PFSK-1 (cell line): ENCODE measurements around the gene STK31.

Experiments used
- FOXP2 ChIP-seq: optimal IDR thresholded peaks from 2 replicates; pipeline ENCODE3; 2011; ENCODE audit warnings: borderline replicate concordance, control low read depth, inconsistent platforms; ENCODE audit not compliant: insufficient read depth; ENCODE audit errors: extremely low read length, extremely low read depth
- POLR2AphosphoS5 ChIP-seq: IDR thresholded peaks from 2 replicates; pipeline ENCODE4 v1.6.1; 2012; ENCODE audit warnings: low read depth, mild to moderate bottlenecking, control low read depth, low read length, moderate library complexity
- SIN3A ChIP-seq: IDR thresholded peaks from 2 replicates; pipeline ENCODE4 v1.6.1; 2012; ENCODE audit warnings: mild to moderate bottlenecking, low read length, moderate library complexity, borderline replicate concordance; ENCODE audit not compliant: insufficient read depth
- TAF1 ChIP-seq: IDR thresholded peaks from 2 replicates; pipeline ENCODE4 v1.6.1; 2012; ENCODE audit warnings: low read length, control low read depth, borderline replicate concordance; ENCODE audit not compliant: insufficient read depth
- TF ChIP-seq, protein P1 (sequence below), 2 experiments: IDR thresholded peaks; 2 replicates each; pipeline versions ENCODE4 v1.6.1 to v1.8.0; 2011 to 2012; ENCODE audit warnings: low read depth in 2 of 2, low read length in 2 of 2, control low read depth in 1 of 2, inconsistent platforms in 1 of 2, mild to moderate bottlenecking in 1 of 2, moderate library complexity in 1 of 2; ENCODE audit not compliant: insufficient read depth in 1 of 2

The STK31 gene

DNA sequence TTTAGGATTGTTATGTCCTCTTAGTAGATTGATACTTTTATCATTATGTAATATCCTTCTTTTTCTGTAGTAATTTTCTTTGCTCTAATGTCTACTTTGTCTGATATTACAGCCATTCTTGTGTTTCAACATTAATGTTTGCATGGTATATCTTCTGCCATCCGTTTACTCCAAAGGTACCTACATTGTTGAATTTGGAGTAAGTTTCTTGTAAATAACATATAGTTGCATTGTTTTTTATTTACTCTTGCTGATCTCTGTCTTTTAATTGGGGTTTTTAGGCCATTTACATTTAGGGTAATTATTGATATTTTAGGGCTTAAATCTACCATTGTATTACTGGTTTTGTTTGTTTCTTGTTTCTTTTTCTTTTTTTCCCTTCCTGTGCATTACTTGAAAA, 100.1 kb downstream of the STK31 start:
- TF ChIP-seq POLR2AphosphoS5 (no peak), TAF1 (no peak), SIN3A (no peak), FOXP2 (no peak)
- TF ChIP-seq, protein P1, sequence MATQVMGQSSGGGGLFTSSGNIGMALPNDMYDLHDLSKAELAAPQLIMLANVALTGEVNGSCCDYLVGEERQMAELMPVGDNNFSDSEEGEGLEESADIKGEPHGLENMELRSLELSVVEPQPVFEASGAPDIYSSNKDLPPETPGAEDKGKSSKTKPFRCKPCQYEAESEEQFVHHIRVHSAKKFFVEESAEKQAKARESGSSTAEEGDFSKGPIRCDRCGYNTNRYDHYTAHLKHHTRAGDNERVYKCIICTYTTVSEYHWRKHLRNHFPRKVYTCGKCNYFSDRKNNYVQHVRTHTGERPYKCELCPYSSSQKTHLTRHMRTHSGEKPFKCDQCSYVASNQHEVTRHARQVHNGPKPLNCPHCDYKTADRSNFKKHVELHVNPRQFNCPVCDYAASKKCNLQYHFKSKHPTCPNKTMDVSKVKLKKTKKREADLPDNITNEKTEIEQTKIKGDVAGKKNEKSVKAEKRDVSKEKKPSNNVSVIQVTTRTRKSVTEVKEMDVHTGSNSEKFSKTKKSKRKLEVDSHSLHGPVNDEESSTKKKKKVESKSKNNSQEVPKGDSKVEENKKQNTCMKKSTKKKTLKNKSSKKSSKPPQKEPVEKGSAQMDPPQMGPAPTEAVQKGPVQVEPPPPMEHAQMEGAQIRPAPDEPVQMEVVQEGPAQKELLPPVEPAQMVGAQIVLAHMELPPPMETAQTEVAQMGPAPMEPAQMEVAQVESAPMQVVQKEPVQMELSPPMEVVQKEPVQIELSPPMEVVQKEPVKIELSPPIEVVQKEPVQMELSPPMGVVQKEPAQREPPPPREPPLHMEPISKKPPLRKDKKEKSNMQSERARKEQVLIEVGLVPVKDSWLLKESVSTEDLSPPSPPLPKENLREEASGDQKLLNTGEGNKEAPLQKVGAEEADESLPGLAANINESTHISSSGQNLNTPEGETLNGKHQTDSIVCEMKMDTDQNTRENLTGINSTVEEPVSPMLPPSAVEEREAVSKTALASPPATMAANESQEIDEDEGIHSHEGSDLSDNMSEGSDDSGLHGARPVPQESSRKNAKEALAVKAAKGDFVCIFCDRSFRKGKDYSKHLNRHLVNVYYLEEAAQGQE (IDR thresholded peaks at IDR 0.05; ENCODE audit: insufficient read depth in 1 of 2, low read depth in 2 of 2, low read length in 2 of 2): no peak

DNA sequence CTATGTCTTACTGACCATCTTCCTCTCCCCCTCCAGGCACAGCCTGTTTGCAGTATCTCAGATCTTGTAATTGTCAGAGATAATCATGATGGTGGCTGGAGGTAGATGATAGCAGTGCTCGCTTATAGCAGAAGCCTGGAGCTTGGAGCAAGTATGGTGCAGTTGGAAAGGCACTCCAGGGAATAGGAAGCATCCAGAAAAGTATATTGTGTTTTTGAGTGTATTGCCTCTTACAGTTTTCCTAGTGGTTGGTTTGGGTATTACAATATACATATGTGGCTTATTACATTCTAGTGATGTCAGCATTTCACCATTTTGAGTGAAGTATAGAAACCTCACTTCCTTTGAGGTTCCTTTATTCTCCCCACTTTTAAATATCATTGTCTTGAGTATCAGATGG, 101.5 kb downstream of the STK31 start:
- TF ChIP-seq, protein P1 (IDR thresholded peaks at IDR 0.05; ENCODE audit: insufficient read depth in 1 of 2, low read depth in 2 of 2, low read length in 2 of 2): no peak
- TF ChIP-seq TAF1 (no peak), POLR2AphosphoS5 (no peak), FOXP2 (no peak), SIN3A (no peak)

DNA sequence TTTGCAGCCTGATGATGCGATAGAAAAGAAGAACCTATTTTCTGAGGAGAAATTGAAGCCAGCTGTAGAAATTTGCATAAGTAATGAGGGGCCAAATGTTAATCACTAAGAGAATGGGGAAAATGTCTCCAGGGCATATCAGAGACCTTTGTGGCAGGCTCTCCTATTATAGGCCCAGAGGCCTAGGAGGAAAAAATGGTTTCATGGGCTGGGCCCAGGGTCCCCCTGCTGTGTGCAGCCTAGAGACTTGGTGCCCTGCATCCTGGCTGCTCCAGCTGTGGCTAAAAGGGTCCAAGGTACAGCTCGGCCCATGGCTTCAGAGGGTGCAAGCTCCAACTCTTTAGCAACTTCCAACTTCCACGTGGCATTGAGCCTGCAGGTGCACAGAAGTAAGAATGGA, 123.4 kb downstream of the STK31 start:
- TF ChIP-seq FOXP2: no peak
- no peak for TF ChIP-seq SIN3A
- TF ChIP-seq POLR2AphosphoS5: no peak
- TF ChIP-seq, protein P1 (IDR thresholded peaks at IDR 0.05; ENCODE audit: insufficient read depth in 1 of 2, low read depth in 2 of 2, low read length in 2 of 2): no peak
- TF ChIP-seq TAF1: no peak

DNA sequence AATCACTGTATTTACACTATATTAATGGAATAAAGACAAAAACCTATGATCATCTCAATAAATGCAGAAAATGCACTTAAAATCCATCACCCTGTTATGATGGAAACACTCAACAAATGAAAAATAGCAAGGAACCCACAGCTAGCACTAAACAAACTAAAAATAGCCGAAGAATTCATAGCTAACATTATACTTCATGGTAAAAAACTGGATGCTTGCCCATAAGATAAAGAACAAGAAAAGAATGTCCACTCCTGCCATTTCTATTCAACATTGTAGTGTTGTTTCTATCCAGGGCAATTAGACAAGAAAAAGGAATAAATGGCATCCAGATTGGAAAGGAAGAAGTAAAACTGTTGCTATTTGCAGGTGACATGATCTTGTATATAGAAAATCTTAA, 142.1 kb downstream of the STK31 start:
- TF ChIP-seq FOXP2: no peak
- TF ChIP-seq POLR2AphosphoS5: no peak
- no peak for TF ChIP-seq SIN3A
- TF ChIP-seq, protein P1 (IDR thresholded peaks at IDR 0.05; ENCODE audit: insufficient read depth in 1 of 2, low read depth in 2 of 2, low read length in 2 of 2): no peak
- TF ChIP-seq TAF1: no peak

DNA sequence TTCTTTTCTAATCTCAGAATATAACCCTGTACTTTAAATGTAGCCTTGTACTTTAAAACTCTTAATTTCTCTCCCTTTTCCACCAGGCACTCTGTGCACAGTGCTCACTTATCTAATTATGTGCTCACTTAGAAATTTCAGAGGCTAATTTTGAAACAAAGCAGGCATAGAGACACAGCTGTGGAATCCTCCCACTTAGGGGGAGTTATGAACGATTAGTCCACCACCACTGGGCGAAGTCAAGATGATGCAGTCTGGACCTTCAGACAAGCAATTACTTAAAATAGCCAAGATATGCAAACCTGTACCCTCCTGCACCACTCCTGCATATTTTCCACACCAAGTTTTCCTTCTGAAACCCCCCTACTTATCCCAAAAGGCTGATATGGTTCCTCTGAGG, 143.0 kb downstream of the STK31 start:
- TF ChIP-seq POLR2AphosphoS5 (no peak), TAF1 (no peak), SIN3A (no peak), FOXP2 (no peak)
- TF ChIP-seq, protein P1 (IDR thresholded peaks at IDR 0.05; ENCODE audit: insufficient read depth in 1 of 2, low read depth in 2 of 2, low read length in 2 of 2): no peak
